ENCODE results near the gene TLE2. TPM values are rescaled to one million over a fixed set of nuclear protein-coding genes. Genes with fewer than 3 reads are reported as not detected.
"Not testable (repeated sequence)": the region's sequence is repeated elsewhere in the genome, so short reads cannot be mapped to it uniquely, and the experiment has no call there.

TLE2 gene
- total RNA-seq, 1 experiment from 2014 or later: not detected

DNA sequence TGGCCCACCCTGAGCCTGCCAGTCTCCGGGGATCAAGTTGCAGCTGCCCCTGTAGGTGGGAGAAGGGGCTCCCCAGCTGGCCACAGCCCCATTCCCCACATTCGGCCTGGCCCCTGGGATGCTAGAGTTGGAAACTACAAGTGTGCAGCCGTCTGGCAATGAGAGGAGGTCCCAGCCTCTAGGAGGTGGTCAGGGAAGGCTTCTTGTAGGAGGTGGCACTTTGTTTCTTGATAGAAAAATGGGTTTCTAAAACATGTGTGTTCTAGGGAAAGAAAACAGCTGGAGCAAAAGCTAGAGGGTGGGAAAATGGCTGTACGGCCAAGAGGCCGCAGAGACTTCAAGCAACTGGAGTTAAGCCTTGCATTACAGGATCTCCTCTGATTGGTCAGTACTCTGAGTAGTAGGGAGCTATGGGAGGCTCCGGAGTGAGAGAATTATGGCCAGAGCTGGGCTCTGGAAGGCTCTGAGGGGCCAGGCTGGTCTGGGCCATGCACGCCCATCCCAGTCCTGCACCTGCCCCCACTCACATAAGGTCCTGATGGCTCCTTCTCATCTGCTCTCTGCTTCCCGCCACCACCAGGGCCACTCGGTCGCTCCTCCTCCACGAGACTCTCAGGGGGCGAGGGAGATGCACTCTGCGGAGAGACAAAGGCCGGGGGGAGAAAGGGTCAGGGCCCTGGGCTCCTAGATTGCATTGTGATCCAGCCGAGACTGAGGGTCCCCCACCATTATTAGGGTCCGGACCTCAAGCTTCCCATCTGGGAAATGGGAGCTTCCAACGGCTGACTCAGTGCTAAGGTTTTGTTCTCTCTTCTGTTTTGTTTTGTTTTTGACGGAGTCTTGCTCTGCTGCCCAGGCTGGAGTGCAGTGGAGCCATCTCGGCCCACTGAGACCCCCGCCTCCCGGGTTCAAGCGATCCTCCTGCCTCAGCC is 13.7 kb downstream of the TLE2 start:
- no peak for DNase-seq (ENCODE audit: low read depth)

DNA sequence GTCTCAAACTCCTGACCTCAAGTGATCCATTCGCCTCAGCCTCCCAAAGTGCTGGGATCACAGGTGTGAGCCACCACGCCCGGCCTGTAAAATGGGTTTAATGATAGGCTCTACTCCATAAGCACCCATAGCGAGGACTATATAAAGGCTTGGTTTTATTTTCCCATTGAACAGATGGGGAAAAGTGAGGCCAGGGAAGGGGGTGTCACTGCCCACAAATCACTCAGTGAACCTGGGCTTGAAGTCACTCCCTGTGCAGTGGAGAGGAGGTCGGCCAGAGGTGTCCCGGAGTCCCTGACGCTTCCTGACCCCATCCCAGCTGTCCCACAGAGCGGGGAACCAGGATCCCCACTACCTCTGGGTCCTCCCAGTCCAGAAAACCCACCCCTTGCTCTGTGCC is 14.9 kb downstream of the TLE2 start:
- no peak for DNase-seq (ENCODE audit: low read depth)

GRCh38 chr19:3013263-3013725 is 15.8 kb downstream of the TLE2 start:
- DNase-seq (ENCODE audit: low read depth): no peak

GRCh38 chr19:3012621-3013262 is 16.3 kb downstream of the TLE2 start:
- DNase-seq (ENCODE audit: low read depth): no peak

- not testable (repeated sequence) for DNase-seq (ENCODE audit: low read depth)
Measured at GRCh38 chr19:3012059-3012458, 17.0 kb downstream of the TLE2 start.

- DNase-seq (ENCODE audit: low read depth): no peak
Measured at GRCh38 chr19:3010871-3011270, 18.2 kb downstream of the TLE2 start.

GRCh38 chr19:3008994-3009393 is 20.1 kb downstream of the TLE2 start:
- no peak for DNase-seq (ENCODE audit: low read depth)

DNA sequence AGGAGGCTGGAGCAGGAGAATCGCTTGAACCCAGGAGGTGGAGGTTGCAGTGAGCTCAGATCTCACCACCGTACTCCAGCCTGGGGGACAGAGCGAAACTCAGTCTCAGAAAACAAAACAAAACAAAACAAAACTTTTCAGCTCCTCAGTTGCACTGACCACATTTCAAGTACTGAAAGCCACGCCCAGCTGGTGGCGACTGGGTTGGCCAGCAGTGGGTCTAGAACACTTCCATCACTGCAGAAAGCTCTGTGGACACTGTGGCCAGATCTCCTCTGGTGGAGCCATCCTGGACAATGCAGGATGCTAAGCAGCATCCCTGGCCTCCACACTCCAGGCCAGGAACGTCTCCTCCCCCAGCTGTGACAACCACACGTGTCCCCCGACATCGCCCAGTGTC is 21.1 kb downstream of the TLE2 start:
- DNase-seq (ENCODE audit: low read depth): no peak

DNA sequence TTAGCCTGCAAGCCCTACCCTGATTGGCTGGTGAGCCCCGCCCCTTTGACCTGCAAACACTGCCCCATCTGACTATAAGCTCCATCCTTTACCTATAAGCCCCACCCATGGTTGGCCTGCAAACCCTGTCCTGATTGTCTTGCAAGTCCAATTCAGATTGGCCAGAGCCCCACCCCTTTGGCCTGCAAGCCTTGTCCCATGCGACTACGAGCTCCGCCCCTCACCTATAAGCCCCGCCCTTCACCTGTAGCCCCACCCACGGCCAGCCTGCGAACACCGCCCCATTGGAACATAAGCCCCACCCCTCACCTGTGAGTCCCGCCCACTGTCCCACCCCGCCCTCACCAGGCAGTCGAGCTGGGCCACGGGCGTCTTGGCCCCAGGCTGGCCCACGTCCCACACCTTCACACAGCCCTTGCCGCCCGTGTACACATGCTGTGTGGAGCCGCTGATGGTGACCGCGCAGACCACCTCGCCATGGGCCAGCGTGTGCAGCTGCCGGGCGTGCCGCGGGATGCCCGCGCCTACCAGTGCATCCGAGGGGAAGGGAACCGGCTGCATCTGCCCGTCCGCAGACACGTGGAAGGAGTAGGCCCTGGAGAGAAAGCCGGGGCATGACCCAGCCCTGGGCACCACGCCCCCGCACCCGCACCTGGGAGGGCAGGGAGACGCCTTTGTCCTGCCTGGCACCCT is 22.9 kb downstream of the TLE2 start:
- no peak for DNase-seq (ENCODE audit: low read depth)

GRCh38 chr19:3005345-3005744 is 23.7 kb downstream of the TLE2 start:
- no peak for DNase-seq (ENCODE audit: low read depth)

DNA sequence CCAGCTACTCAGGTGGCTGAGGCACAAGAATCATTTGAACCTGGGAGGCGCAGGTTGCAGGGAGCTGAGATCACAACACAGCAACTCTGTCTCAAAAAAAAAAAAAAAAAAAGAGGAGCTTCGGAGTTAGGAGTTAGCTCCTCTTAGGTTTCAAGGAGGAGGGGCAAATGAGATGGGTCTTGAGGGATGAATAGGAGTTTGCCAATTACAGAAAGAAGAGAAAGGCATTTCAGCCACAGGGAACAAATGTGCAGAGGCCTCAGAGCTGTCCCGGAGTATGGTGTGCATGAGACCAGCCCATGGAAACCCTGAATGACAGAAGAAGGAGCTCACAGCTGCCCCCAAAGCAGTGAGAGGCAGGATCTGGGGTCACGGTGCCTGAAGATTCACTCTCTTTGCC is 24.6 kb downstream of the TLE2 start:
- no peak for DNase-seq (ENCODE audit: low read depth)

- DNase-seq (ENCODE audit: low read depth): no peak
Measured at GRCh38 chr19:3003046-3003445, 26.0 kb downstream of the TLE2 start.

GRCh38 chr19:3001235-3001800 is 27.8 kb downstream of the TLE2 start:
- no peak for DNase-seq (ENCODE audit: low read depth)

GRCh38 chr19:2998642-2999041 is 30.4 kb downstream of the TLE2 start:
- DNase-seq (ENCODE audit: low read depth): no peak

DNA sequence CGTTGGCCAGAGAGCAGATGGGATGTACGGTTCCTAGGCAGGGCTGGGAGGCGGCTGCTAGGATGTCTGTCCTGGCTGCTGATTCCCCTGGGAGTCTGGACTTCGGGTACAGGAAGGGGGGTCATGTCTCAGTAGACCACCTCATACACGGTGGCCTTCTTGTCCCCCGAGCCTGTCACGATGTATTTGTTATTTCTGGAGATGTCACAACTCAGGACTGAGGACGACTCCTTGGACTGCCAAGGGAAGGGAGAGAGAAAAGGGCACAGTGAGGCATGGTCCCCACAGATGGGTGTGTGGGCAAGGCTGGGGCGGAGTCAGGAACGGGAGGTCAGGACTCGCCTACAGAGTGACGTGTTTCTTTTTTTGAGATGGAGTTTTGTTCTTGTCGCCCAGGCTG is 31.4 kb downstream of the TLE2 start:
- DNase-seq (ENCODE audit: low read depth): no peak

DNA sequence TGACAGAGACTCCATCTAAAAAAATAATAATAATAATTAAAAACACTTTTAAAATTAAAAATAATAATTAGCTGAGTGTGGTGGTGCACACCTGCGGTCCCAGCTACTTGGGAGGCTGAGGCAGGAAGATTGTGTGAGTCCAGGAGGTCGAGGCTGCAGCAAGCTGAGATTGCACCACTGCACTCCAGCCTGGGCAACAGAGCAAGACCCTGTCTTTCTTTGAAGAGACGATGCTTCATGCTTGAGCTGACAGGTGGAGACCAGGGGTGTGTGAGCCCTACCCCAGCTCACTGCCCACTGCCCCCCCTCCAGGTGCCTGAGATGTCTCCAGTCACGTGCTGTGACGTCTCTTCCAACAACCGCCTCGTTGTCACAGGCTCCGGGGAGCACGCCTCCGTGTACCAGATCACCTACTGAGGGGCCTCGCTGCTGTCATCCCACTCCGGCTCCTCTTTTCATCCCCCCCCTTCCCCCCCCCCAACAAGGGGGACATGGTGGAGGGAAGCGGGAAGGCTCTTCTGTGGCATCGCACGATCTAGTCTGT is 34.4 kb downstream of the TLE2 start:
- no peak for DNase-seq (ENCODE audit: low read depth)

DNA sequence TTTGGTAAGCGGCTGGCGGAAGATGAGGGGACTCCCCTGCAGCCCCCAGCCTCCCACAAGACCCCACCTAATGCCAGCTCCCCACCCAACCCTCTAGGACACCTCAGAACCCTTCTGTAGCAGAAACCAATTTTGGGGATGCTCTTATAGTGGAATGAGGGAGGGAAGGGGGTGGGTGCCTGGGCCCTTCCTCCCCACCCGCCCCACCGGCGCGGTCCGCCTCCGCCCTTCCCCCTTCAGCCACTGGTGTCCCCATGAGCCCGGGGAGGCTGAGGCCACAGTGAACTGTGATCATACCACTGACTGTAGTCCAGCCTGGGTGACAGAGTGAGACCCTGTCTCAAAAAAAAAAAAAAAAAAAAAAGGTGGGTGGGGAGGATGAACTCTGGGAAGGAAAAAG is 35.5 kb downstream of the TLE2 start:
- no peak for DNase-seq (ENCODE audit: low read depth)

DNA sequence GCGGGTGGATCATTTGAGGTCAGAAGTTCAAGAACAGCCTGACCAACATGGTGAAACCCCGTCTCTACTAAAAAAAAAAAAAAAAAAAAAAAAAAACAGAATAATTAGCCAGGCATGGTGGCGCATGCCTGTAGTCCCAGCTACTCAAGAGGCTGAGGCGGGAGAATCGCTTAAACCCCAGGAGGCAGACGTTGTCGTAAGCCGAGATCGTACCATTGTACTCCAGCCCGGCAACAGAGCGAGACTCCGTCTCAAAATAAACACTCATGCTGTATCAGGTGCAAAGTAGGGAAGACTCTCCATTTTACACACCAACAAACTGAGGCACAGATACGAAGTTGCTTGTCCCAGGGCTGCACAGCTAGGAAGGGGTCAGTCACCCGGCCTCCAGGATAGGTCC is 36.1 kb downstream of the TLE2 start:
- no peak for DNase-seq (ENCODE audit: low read depth)

GRCh38 chr19:2992333-2992732 is 36.7 kb downstream of the TLE2 start:
- not testable (repeated sequence) for DNase-seq (ENCODE audit: low read depth)

- DNase-seq (ENCODE audit: low read depth): no peak
Measured at GRCh38 chr19:2989236-2989946, 39.7 kb downstream of the TLE2 start.

DNA sequence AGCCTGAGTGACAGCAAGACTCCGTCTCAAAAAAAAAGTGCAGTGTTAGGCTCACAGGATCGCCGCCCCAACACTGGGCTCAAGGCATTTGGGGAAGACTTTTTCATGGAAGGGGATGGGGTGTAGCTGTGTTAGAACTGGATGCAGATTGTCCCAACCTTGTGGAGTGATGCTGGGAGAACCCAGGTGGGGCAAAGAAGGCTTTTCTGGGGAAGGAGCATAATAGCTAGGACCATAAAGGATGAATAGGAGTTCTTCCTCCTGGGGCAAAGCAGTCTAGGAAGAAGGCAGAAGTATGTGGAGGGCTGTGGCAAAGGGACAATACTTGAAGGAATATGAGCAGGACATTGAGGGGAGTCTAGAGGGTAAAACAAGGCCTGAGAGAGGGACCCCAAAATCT is 40.5 kb downstream of the TLE2 start:
- DNase-seq (ENCODE audit: low read depth): no peak

Data from HT1080 (cell line).